ENCODE results near the gene PRTG.

- TF ChIP-seq ZNF134 (CRISPR knock-in tag; conservative IDR thresholded peaks at IDR 0.05), result no peak
- no peak for TF ChIP-seq ZC3H8 (IDR thresholded peaks at IDR 0.05)
- TF ChIP-seq PHF8 (IDR thresholded peaks at IDR 0.05; ENCODE audit: borderline replicate concordance, low read length), result no peak
- no peak for TF ChIP-seq CTCF (IDR thresholded peaks at IDR 0.05 in 2 of 3, conservative IDR thresholded peaks at IDR 0.05 in 1 of 3; ENCODE audit: insufficient read depth in 2 of 3, low read depth in 1 of 3, low read length in 3 of 3)
- TF ChIP-seq ZBTB17 (CRISPR knock-in tag; IDR thresholded peaks at IDR 0.05), result no peak
- no peak for TF ChIP-seq RBM17 (IDR thresholded peaks at IDR 0.05; ENCODE audit: borderline replicate concordance, low read depth, low read length)
- no peak for TF ChIP-seq JUN (IDR thresholded peaks at IDR 0.05; ENCODE audit: borderline replicate concordance, low read depth, low read length)
- no peak for TF ChIP-seq JUN (CRISPR knock-in tag; IDR thresholded peaks at IDR 0.05; ENCODE audit: borderline replicate concordance)
- no peak for TF ChIP-seq HDGF (IDR thresholded peaks at IDR 0.05)
- no peak for TF ChIP-seq ZBTB8A (IDR thresholded peaks at IDR 0.05; ENCODE audit: partially characterized antibody)
- no peak for TF ChIP-seq MLLT1 (IDR thresholded peaks at IDR 0.05)
- no peak for TF ChIP-seq EP300 (IDR thresholded peaks at IDR 0.05; ENCODE audit: low read length)
- no peak for TF ChIP-seq ZNF324 (CRISPR knock-in tag; IDR thresholded peaks at IDR 0.05)
Measured at GRCh38 chr15:55588070-55588814, 154.7 kb downstream of the PRTG start, which contains the start of gene PYGO1.

Data from K562 (cell line).